Liver (tissue), 3 donors: ENCODE results near the gene DNAH6.

Source experiments
- CTCF ChIP-seq: fragments of 150-350 bp; IDR thresholded peaks from 2 replicates; pipeline ENCODE4 v1.5.1; 2017; ENCODE audit warnings: improper control_type of control experiment, low read depth, low read length; ENCODE audit not compliant: missing input control
- EGR1 ChIP-seq, 2 donors: IDR thresholded peaks; 2 replicates each; pipeline ENCODE4 v1.6.1; 2016 to 2018; ENCODE audit warnings: antibody characterized with exemption in 2 of 2, low read depth in 2 of 2
- FOXA1 ChIP-seq: IDR thresholded peaks from 2 replicates; pipeline ENCODE4 v1.6.1; 2016; ENCODE audit warnings: antibody characterized with exemption
- GABPA ChIP-seq, 2 donors: IDR thresholded peaks in 1 of 2; conservative IDR thresholded peaks in 1 of 2; 2 replicates each; pipeline ENCODE4 v1.6.1; 2016; ENCODE audit warnings: antibody characterized with exemption in 2 of 2, mild to moderate bottlenecking in 1 of 2, moderate library complexity in 1 of 2
- JUND ChIP-seq, 2 donors: IDR thresholded peaks; 2 replicates each; pipeline ENCODE4 v1.6.1; 2016; ENCODE audit warnings: antibody characterized with exemption in 2 of 2
- MAX ChIP-seq: IDR thresholded peaks from 2 replicates; pipeline ENCODE4 v1.6.1; 2016; ENCODE audit warnings: antibody characterized with exemption
- NR2F2 ChIP-seq: IDR thresholded peaks from 2 replicates; pipeline ENCODE4 v1.6.1; 2016; ENCODE audit warnings: antibody characterized with exemption
- RAD21 ChIP-seq, 2 donors: IDR thresholded peaks; 2 replicates each; pipeline ENCODE4 v1.6.1; 2016; ENCODE audit warnings: antibody characterized with exemption in 2 of 2, mild to moderate bottlenecking in 2 of 2
- REST ChIP-seq: IDR thresholded peaks from 2 replicates; pipeline ENCODE4 v1.6.1; 2016; ENCODE audit warnings: antibody characterized with exemption, mild to moderate bottlenecking
- RXRA ChIP-seq, 2 donors: IDR thresholded peaks; 2 replicates each; pipeline ENCODE4 v1.6.1; 2017 to 2018; ENCODE audit warnings: antibody characterized with exemption in 2 of 2, mild to moderate bottlenecking in 1 of 2
- SP1 ChIP-seq: IDR thresholded peaks from 2 replicates; pipeline ENCODE4 v1.6.1; 2018; ENCODE audit warnings: antibody characterized with exemption, mild to moderate bottlenecking
- TAF1 ChIP-seq: conservative IDR thresholded peaks from 2 replicates; pipeline ENCODE4 v1.6.1; 2016; ENCODE audit warnings: antibody characterized with exemption, mild to moderate bottlenecking
- ZBTB33 ChIP-seq: IDR thresholded peaks from 2 replicates; pipeline ENCODE4 v1.6.1; 2016; ENCODE audit warnings: antibody characterized with exemption
- donor health status: healthy.
- donor health status: healthy.

GRCh38 chr2:84781942-84782716 is 265.8 kb downstream of the DNAH6 start:
- TF ChIP-seq RAD21 (IDR thresholded peaks at IDR 0.05) (no peak), CTCF (no peak), ZBTB33 (no peak), TAF1 (no peak), SP1 (no peak), MAX (no peak), RXRA (IDR thresholded peaks at IDR 0.05) (no peak), EGR1 (IDR thresholded peaks at IDR 0.05; ENCODE audit: low read depth in 2 of 2) (no peak), NR2F2 (no peak), REST (no peak), JUND (IDR thresholded peaks at IDR 0.05) (no peak), GABPA (IDR thresholded peaks at IDR 0.05 in 1 of 2, conservative IDR thresholded peaks at IDR 0.05 in 1 of 2) (no peak), FOXA1 (no peak)
